Neural cell (in vitro differentiated cells): ENCODE data around the gene ITGA5. TPM values are rescaled to one million over a fixed set of nuclear protein-coding genes. Genes with fewer than 3 reads are reported as not detected.

Source experiments
- H2AFZ ChIP-seq: fragments of 200-600, 300-800 bp; sonication (generic), shearing (Covaris generic); 2 replicates; pipeline ENCODE4 v1.6.0; 2014; ENCODE audit warnings: low read depth, mild to moderate bottlenecking, antibody characterized with exemption, low read length, moderate library complexity
- H3F3A ChIP-seq: fragments of 200-600 bp; shearing (Covaris generic); 2 replicates; pipeline ENCODE4 v1.6.1; 2016; ENCODE audit warnings: mild to moderate bottlenecking, moderate library complexity, mixed read lengths, antibody characterized with exemption, low read length; ENCODE audit not compliant: insufficient read depth, poor library complexity, severe bottlenecking
- H3K27ac ChIP-seq: fragments of 200-600, 300-800 bp; sonication (generic), shearing (Covaris generic); 2 replicates; pipeline ENCODE4 v1.5.1; 2014; ENCODE audit warnings: mild to moderate bottlenecking, low read length, moderate library complexity
- H3K27me3 ChIP-seq: fragments of 300-800, 200-600 bp; sonication (generic), shearing (Covaris generic); 2 replicates; pipeline ENCODE4 v1.6.0; 2014; ENCODE audit warnings: mild to moderate bottlenecking, low read depth, low read length, moderate library complexity; ENCODE audit not compliant: insufficient read depth
- H3K36me3 ChIP-seq: fragments of 300-800, 200-600 bp; sonication (generic), shearing (Covaris generic); 2 replicates; pipeline ENCODE4 v1.5.1; 2014; ENCODE audit warnings: mild to moderate bottlenecking, antibody characterized with exemption, low read length, moderate library complexity; ENCODE audit not compliant: insufficient read depth
- H3K4me2 ChIP-seq: fragments of 300-800, 200-600 bp; sonication (generic), shearing (Covaris generic); 2 replicates; pipeline ENCODE4 v1.6.0; 2014; ENCODE audit warnings: mild to moderate bottlenecking, low read length
- H3K4me3 ChIP-seq: fragments of 300-800, 200-600 bp; sonication (generic), shearing (Covaris generic); 2 replicates; pipeline ENCODE4 v1.5.1; 2014; ENCODE audit warnings: mild to moderate bottlenecking, low read length, moderate library complexity
- H3K79me2 ChIP-seq: fragments of 200-600 bp; shearing (Covaris generic); replicated peaks from 2 replicates; pipeline ENCODE4 v1.6.0; 2014; ENCODE audit warnings: mild to moderate bottlenecking, low read length, moderate library complexity; ENCODE audit not compliant: insufficient read depth
- H3K9ac ChIP-seq: fragments of 300-800, 200-600 bp; sonication (generic), shearing (Covaris generic); 2 replicates; pipeline ENCODE4 v1.6.1; 2016; ENCODE audit warnings: mild to moderate bottlenecking, low read length, mixed read lengths
- H3K9me2 ChIP-seq: fragments of 200-600 bp; shearing (Covaris generic); 2 replicates; pipeline ENCODE4 v1.6.1; 2016; ENCODE audit warnings: mild to moderate bottlenecking, low read length, mixed read lengths; ENCODE audit not compliant: insufficient read depth
- H3K9me3 ChIP-seq: fragments of 200-600, 300-800 bp; sonication (generic), shearing (Covaris generic); 2 replicates; pipeline ENCODE4 v1.6.1; 2016; ENCODE audit warnings: mild to moderate bottlenecking, mixed run types, low read length, moderate library complexity, mixed read lengths
- H4K20me1 ChIP-seq: fragments of 200-600 bp; shearing (Covaris generic); 2 replicates; pipeline ENCODE4 v1.6.1; 2016; ENCODE audit warnings: mild to moderate bottlenecking, mixed run types; ENCODE audit not compliant: insufficient read depth
- CTCF ChIP-seq: fragments of 450-650 bp; IDR thresholded peaks from 2 replicates; pipeline ENCODE4 v1.5.1; 2014; ENCODE audit warnings: antibody characterized with exemption, mild to moderate bottlenecking, moderate library complexity; ENCODE audit not compliant: poor library complexity, severe bottlenecking
- EP300 ChIP-seq: fragments of 450-650 bp; conservative IDR thresholded peaks from 2 replicates; pipeline ENCODE4 v1.6.1; 2014; ENCODE audit warnings: antibody characterized with exemption, mild to moderate bottlenecking, moderate library complexity; ENCODE audit not compliant: poor library complexity, severe bottlenecking
- EZH2 ChIP-seq: fragments of 200-600, 300-800 bp; shearing (Covaris generic), sonication (generic); IDR thresholded peaks from 2 replicates; pipeline ENCODE4 v1.6.1; 2014; ENCODE audit warnings: antibody characterized with exemption, low read length, borderline replicate concordance, mild to moderate bottlenecking; ENCODE audit not compliant: insufficient read depth, poor library complexity, severe bottlenecking
- MXI1 ChIP-seq: fragments of 450-650 bp; conservative IDR thresholded peaks from 2 replicates; pipeline ENCODE4 v1.6.1; 2014; ENCODE audit warnings: antibody characterized with exemption, mild to moderate bottlenecking; ENCODE audit not compliant: poor library complexity, severe bottlenecking
- POLR2AphosphoS5 ChIP-seq: IDR thresholded peaks from 2 replicates; pipeline ENCODE4 v1.6.1; 2012
- RAD21 ChIP-seq: fragments of 450-650 bp; conservative IDR thresholded peaks from 2 replicates; pipeline ENCODE4 v1.6.1; 2014; ENCODE audit warnings: antibody characterized with exemption, mild to moderate bottlenecking, moderate library complexity
- SMC3 ChIP-seq: fragments of 450-650 bp; conservative IDR thresholded peaks from 2 replicates; pipeline ENCODE4 v1.6.1; 2014; ENCODE audit warnings: antibody characterized with exemption, mild to moderate bottlenecking, moderate library complexity; ENCODE audit not compliant: poor library complexity
- TAF1 ChIP-seq: IDR thresholded peaks from 2 replicates; pipeline ENCODE4 v1.6.1; 2012; ENCODE audit warnings: low read depth
- polyA plus RNA-seq: library from polyadenylated mRNA; depleted of rRNA; stranded (reverse); fragments of >200 nt; gene quantifications from 2 replicates; pipeline ENCODE4 v1.2.3, GENCODE V29; 2014
- TF ChIP-seq, protein P1 (sequence below): IDR thresholded peaks from 2 replicates; pipeline ENCODE4 v1.6.1; 2012; ENCODE audit warnings: borderline replicate concordance

ITGA5 gene
- polyA plus RNA-seq, 1 donor from 2014 or later = not detected

DNA sequence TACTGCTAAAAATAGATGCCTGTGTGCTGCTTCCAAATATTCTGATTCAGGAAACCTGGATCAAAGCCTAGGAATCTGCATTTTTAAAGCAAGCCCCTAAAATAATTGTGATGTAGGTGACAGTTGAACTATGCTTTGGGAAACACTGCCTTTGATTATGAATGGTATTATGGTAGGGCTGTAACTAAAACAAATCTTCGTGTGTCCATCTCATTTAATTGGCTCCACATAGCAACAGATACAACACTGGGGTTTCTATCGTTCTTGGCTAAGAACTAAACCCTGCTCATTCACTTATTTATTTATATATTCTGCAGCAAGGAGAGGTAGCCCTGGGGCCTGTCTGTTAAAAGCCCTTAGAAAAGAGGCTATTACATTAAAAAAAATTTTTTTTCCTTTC lies 23.0 kb upstream of the ITGA5 start:
- no peak overlapping the region for H3K4me3 ChIP-seq
- no peak overlapping the region for H2AFZ ChIP-seq
- H3K79me2 ChIP-seq = no peaks in the 10 kb centered on the region
- H4K20me1 ChIP-seq = no peaks in the 10 kb centered on the region
- H3K36me3 ChIP-seq = no peaks in the 10 kb centered on the region
- no peak for TF ChIP-seq POLR2AphosphoS5
- TF ChIP-seq EP300 = no peak
- no peak for TF ChIP-seq CTCF
- no peak for TF ChIP-seq RAD21
- TF ChIP-seq TAF1 = no peak
- no peak for TF ChIP-seq SMC3
- TF ChIP-seq, protein P1, sequence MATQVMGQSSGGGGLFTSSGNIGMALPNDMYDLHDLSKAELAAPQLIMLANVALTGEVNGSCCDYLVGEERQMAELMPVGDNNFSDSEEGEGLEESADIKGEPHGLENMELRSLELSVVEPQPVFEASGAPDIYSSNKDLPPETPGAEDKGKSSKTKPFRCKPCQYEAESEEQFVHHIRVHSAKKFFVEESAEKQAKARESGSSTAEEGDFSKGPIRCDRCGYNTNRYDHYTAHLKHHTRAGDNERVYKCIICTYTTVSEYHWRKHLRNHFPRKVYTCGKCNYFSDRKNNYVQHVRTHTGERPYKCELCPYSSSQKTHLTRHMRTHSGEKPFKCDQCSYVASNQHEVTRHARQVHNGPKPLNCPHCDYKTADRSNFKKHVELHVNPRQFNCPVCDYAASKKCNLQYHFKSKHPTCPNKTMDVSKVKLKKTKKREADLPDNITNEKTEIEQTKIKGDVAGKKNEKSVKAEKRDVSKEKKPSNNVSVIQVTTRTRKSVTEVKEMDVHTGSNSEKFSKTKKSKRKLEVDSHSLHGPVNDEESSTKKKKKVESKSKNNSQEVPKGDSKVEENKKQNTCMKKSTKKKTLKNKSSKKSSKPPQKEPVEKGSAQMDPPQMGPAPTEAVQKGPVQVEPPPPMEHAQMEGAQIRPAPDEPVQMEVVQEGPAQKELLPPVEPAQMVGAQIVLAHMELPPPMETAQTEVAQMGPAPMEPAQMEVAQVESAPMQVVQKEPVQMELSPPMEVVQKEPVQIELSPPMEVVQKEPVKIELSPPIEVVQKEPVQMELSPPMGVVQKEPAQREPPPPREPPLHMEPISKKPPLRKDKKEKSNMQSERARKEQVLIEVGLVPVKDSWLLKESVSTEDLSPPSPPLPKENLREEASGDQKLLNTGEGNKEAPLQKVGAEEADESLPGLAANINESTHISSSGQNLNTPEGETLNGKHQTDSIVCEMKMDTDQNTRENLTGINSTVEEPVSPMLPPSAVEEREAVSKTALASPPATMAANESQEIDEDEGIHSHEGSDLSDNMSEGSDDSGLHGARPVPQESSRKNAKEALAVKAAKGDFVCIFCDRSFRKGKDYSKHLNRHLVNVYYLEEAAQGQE = no peak
- no peak for TF ChIP-seq MXI1
- no peak for TF ChIP-seq EZH2
- no peaks in the 10 kb centered on the region for H3K9me2 ChIP-seq
- no peaks in the 10 kb centered on the region for H3K27me3 ChIP-seq
- no peak overlapping the region for H3K4me2 ChIP-seq
- no peak overlapping the region for H3K27ac ChIP-seq
- no peak overlapping the region for H3K9ac ChIP-seq
- H3F3A ChIP-seq = no peaks in the 10 kb centered on the region
- no peaks in the 10 kb centered on the region for H3K9me3 ChIP-seq

DNA sequence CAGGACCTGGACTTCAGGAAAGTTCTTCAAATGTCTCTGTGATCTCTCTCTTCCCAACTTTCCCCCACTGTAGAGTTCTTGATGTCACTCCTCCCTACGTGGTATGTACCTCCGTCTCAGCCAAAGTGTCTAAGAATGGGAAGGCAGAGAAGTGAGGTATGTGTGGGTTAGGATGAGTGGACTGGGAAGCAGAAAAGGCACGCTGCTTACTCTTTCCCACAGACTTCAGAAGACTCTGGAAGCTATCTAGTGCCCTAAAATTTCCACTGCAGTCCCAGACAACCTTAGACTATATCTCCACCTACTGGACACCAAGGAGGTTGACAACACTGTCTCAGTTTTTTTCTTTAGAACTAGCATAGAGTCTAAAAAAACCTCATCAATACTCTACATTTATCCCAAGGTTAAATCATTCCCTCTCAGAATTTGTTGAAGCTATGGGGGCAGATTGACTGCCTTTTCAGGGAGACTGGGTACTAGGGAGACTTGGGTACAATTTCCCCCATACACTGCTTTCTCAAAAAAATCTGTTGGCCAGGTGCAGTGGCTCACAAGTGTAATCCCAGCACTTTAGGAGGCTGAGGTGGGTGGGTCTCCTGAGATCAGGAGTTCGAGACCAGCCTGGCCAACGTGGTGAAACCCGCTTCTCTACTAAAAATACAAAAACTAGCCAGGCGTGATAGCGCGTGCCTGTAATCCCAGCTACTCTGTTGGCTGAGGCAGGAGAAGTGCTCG lies 20.6 kb upstream of the ITGA5 start:
- H3K4me2 ChIP-seq = no peak overlapping the region
- H3K9me3 ChIP-seq = no peaks in the 10 kb centered on the region
- H3F3A ChIP-seq = no peaks in the 10 kb centered on the region
- TF ChIP-seq RAD21 (peak; percentile 85), MXI1 (no peak), CTCF (peak; percentile 85), SMC3 (peak; percentile 81)
- H3K36me3 ChIP-seq = no peaks in the 10 kb centered on the region
- H4K20me1 ChIP-seq = no peaks in the 10 kb centered on the region
- H3K79me2 ChIP-seq = no peaks in the 10 kb centered on the region
- no peak overlapping the region for H3K27ac ChIP-seq
- no peak overlapping the region for H2AFZ ChIP-seq
- no peaks in the 10 kb centered on the region for H3K27me3 ChIP-seq
- no peaks in the 10 kb centered on the region for H3K9me2 ChIP-seq
- no peak overlapping the region for H3K4me3 ChIP-seq
- H3K9ac ChIP-seq = no peak overlapping the region
